NB4 (cell line): ENCODE measurements around the gene GALNTL6.

Experiments used
- CTCF ChIP-seq: IDR thresholded peaks from one replicate; pipeline ENCODE4 v1.5.1; 2012; ENCODE audit warnings: low read depth, low read length
- MAX ChIP-seq: IDR thresholded peaks from 2 replicates; pipeline ENCODE4 v1.6.1; 2011; ENCODE audit warnings: low read depth, low read length
- POLR2A ChIP-seq: IDR thresholded peaks from 2 replicates; pipeline ENCODE4 v1.6.1; 2011; ENCODE audit warnings: mild to moderate bottlenecking; ENCODE audit not compliant: insufficient read length; ENCODE audit errors: extremely low read depth

GRCh38 chr4:172662113-172662512, 848.9 kb downstream of the GALNTL6 start:
- TF ChIP-seq MAX (no peak), CTCF (no peak), POLR2A (no peak)
